Measurements from ENCODE around the gene CST6.

CST6 gene

DNA sequence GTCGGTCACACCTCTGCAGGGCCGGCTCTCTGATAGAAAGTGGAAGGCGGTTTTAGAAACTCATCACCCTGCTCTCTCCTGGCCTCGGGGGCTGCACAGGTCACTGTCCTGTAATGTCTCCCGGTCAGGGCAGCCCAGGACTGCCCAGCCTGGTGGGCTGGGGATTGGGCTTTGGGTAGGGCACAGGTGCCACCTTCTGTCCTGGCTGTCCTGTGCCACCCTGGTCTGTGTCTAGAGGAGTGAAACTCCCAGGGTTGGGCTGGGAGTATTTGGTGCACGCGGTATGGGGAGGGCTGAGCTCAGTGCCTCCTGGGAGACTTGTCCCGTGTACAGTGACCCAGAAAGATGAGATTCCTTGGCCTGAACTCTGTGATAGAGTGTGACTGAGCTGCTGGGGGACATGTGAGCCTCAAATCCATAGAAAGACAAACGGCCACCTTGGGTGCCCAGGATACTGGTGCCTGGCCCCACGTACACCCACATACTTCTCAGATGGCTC lies 32.5 kb upstream of the CST6 start:
- H3K27me3 Mint-ChIP-seq = no peaks in the 10 kb centered on the region
- H3K36me3 Mint-ChIP-seq (ENCODE audit: low read depth) = peaks cover 30% of the 10 kb centered on the region
- H3K27ac Mint-ChIP-seq = no peak overlapping the region

DNA sequence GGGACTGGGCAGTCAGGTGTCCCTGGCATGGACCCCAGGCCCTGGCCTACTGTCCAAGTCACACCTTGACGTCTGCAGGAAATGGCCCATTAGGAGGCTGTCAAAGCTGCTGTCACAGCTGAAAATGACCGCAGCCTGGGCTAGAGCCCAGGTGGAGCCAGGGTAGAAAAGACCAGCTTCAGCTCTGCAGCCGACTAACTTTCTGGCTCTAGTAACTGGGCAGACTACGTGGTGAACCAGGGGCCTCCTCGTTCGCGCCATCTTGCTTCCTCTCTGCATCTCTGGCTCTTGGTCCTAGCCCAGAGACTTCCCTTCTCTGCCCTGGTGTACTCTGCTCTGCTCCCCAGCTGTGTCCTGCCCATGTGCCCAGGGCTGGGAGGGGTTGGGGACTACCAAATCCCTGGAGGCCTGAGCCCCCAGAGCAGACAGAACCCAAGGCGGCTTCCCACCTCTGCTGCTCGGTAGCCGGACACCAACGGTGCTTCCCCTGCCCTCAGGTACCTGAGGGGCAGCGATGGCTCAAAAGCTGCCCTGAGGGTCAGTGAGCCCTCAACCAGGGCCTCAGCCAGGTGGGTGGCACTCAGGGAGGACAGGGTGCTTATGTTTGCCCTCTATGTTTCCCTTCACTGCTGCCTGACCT lies 30.6 kb upstream of the CST6 start:
- H3K27me3 Mint-ChIP-seq = no peaks in the 10 kb centered on the region
- H3K4me3 Mint-ChIP-seq = no peak overlapping the region
- no peaks in the 10 kb centered on the region for H3K9me3 Mint-ChIP-seq
- no peaks in the 10 kb centered on the region for H3K4me1 Mint-ChIP-seq (ENCODE audit: low read depth)
- no peak overlapping the region for H3K27ac Mint-ChIP-seq
- H3K36me3 Mint-ChIP-seq (ENCODE audit: low read depth) = peaks cover 23% of the 10 kb centered on the region

More for the DNA sequence above, 32.5 kb upstream of the CST6 start:
- Mint-ChIP-seq H3K4me3 (no peak overlapping the region), H3K4me1 (ENCODE audit: low read depth) (no peaks in the 10 kb centered on the region), H3K9me3 (no peaks in the 10 kb centered on the region)

DNA sequence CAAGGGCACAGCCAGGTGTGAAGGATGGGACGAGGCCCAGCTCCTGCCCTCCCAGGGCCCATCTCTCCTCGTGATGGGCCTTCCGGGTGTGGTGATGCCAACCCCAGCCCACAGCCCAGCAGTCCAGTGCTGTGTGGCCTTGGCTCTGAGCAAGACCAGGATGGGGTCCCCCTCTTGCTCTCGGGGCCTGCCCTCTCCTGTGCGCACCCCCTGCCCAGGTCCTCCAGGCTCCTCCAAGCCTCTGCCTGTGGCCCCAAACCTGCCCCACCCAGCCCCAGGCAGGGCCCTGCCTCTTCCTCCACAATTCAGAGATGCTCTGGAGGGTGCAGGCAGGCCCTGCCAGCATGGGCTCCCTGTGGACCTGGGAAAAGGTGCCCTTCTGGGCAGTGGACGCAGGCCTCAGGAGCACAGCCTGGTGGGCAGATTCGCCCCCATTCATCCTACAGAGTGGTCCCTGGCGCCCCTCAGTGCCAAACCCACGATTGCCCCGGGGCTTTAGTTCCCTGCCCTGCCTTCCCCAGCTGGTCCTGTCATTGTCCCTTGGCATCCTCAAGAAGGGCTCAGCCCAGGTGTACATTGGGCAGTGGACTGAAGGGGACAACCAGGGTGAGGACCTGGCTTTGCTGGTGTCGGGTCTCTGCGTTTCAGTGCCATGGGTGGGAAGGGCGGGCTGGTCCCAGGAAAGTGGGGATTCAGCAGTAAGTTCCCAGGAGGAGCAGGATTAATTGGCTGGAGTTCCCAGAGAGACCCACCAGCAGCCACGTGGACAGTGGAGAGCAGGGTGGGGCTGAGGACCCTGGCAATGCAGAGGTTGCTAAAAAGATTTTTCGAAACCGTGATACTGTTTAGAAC lies 29.6 kb upstream of the CST6 start:
- Mint-ChIP-seq H3K27me3 (no peaks in the 10 kb centered on the region), H3K4me3 (no peak overlapping the region), H3K9me3 (no peaks in the 10 kb centered on the region), H3K4me1 (ENCODE audit: low read depth) (no peaks in the 10 kb centered on the region), H3K27ac (no peak overlapping the region), H3K36me3 (ENCODE audit: low read depth) (peaks cover 13% of the 10 kb centered on the region)

DNA sequence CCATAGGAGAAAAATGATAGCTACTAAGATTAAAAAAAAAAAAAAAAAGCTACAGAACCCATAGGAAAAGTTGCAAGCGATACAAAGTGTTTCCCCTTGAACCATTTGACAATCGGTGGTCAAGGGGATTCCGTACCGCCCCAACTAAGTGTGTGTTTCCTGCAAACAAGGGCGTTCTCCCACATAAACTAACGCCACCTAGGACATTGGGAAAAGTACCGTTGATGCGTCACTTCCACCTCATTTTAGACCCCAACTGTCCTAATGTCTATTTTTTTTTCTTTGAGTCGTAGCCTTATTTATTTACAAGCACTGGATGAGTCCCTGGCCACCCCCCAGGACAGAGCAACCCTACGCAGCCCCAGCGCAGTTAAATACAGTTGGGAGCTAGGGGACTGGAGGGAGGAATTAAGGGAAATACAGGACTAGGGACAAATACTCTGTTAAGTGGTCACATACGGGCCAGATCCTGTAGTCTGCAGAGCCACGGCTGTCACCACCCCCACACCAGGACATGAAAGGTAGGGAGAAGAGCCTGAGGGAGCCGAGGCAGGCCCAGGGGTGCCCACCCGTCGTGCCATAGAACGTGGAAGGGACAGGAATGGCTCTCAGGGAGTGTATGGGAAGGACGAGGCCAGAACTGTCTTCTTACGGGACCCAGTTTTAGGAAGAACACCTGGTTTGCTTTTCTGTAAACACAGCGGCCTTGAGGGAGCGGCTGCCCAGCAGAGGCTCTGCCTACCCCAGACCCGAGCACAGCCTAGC lies 28.8 kb upstream of the CST6 start:
- Mint-ChIP-seq H3K4me1 (ENCODE audit: low read depth) (no peaks in the 10 kb centered on the region), H3K27me3 (no peaks in the 10 kb centered on the region), H3K36me3 (ENCODE audit: low read depth) (peaks cover 12% of the 10 kb centered on the region), H3K9me3 (no peaks in the 10 kb centered on the region), H3K27ac (no peak overlapping the region), H3K4me3 (no peak overlapping the region)

DNA sequence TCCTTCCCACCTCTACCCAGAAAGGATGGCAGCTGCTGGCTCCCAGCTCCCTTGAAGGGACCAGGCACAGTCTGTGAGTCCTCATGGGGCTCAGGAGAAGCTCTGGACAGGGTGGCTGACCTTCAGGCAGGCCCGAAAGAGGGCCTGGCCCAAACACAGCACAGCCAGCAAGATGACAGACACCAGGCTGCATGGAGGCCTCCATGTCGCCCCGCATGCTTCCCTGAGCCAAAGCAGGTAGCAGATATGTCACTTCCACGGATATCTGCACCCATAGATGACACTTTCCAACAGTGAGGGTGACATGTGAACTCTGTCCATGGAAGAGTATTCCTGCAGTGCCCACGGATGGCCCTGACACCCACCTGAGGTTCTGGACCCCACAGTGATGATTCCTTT lies 28.2 kb upstream of the CST6 start:
- H3K9me3 Mint-ChIP-seq = no peaks in the 10 kb centered on the region
- H3K27ac Mint-ChIP-seq = no peak overlapping the region
- H3K4me3 Mint-ChIP-seq = no peak overlapping the region
- H3K4me1 Mint-ChIP-seq (ENCODE audit: low read depth) = no peaks in the 10 kb centered on the region
- H3K27me3 Mint-ChIP-seq = no peaks in the 10 kb centered on the region
- H3K36me3 Mint-ChIP-seq (ENCODE audit: low read depth) = peaks cover 12% of the 10 kb centered on the region

DNA sequence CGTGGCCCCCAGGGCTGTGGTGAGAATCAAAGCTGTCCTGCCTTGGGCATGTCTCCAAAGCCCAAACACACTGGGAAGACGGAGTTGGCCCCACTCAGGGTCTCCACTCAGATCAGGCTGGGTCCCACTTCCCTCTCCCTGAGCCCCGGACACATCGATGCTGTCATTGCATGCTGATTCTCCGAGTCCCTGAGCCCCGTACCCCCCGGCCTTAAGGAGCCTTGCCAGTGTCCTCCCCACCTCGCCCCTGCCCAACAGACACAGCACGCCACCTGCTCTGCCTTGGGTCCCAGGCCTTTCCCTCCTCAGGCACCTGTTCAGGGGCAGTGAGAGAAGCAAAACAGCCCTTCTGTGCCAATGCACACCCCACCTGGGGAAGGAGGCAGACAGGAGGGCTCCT lies 24.5 kb upstream of the CST6 start:
- peaks cover 5% of the 10 kb centered on the region for H3K4me1 Mint-ChIP-seq (ENCODE audit: low read depth)
- no peaks in the 10 kb centered on the region for H3K9me3 Mint-ChIP-seq
- no peak overlapping the region for H3K4me3 Mint-ChIP-seq
- H3K27me3 Mint-ChIP-seq = no peaks in the 10 kb centered on the region
- H3K36me3 Mint-ChIP-seq (ENCODE audit: low read depth) = peaks cover 11% of the 10 kb centered on the region
- no peak overlapping the region for H3K27ac Mint-ChIP-seq

DNA sequence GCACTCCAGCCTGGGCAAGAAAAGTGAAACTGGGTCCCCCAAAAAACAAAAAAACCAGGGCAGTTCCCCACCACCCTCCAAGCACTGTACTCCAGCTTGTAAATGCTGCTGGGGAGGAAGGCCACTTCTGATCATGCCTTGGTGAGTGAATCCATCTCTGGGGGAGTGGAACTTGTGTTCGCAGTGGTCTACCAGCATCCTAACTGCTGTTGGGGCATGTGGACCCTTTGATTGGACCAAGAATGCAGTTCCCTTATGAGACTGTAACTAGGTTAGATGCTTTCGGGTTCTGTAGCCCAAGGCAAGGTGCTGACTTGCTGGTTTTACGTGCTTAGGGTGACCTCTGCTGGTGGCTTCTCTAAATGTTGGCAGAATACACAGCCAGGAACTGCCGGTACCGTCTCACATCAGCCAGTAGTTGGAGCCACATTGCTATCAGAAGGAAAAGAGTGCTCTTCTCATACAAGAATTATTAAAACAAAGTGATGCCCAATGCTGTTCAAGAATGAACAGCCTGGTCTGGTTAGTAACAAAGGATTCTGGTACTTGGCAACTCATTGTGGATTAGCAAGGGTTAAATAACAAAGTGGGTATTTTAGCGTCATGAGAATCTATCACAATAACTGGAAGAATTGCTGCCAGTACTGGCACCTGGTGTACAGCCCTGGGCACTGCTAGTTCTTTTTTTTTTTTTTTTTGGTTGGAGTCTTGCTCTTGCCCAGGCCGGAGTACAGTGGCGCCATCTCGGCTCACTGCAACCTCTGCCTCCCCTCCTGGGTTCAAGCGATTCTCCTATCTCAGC lies 22.8 kb upstream of the CST6 start:
- Mint-ChIP-seq H3K27ac (peak overlapping the region; percentile 58), H3K4me1 (ENCODE audit: low read depth) (peaks cover 5% of the 10 kb centered on the region), H3K4me3 (no peak overlapping the region), H3K36me3 (ENCODE audit: low read depth) (peaks cover 11% of the 10 kb centered on the region), H3K27me3 (no peaks in the 10 kb centered on the region), H3K9me3 (no peaks in the 10 kb centered on the region)

DNA sequence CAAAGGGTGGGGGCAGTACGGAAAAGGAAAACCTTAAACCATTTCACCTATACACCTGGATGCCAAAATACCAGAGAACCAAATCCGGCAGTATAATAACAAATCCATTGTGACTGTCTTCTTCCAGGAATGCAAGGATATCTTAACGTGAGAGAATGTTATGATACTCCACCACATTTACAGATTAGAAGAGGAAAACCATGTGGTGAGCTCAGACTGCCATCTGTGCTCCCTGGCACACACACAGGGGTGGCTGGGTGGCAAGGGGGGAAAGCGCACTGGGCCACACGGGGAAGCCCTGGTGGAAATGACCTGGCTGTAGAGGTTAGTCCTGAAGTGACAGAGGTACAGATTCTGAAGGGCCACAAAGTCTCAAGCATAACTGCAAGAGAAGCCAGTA lies 19.8 kb upstream of the CST6 start:
- peaks cover 26% of the 10 kb centered on the region for H3K36me3 Mint-ChIP-seq (ENCODE audit: low read depth)
- H3K9me3 Mint-ChIP-seq = no peaks in the 10 kb centered on the region
- no peak overlapping the region for H3K4me3 Mint-ChIP-seq
- no peak overlapping the region for H3K27ac Mint-ChIP-seq
- H3K27me3 Mint-ChIP-seq = no peaks in the 10 kb centered on the region
- peaks cover 5% of the 10 kb centered on the region for H3K4me1 Mint-ChIP-seq (ENCODE audit: low read depth)

DNA sequence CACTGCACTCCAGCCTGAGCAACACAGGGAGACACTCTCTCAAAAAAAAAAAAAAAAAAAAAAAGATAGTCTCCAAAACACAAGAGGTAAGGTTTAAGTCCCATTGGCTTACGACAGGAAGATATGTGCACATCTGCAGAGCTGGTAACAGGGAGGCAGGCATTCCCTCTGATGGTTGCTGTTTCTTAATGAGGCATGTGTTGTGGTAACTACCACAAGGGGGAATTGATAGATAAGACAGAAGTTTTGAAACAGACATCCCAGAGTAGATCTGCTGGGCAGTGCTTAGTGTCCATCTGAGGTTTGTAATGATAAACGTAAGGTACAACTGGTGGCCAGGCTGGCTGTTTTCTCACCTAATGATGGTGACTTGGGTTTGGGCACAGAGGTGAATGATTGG lies 14.5 kb upstream of the CST6 start:
- Mint-ChIP-seq H3K4me1 (ENCODE audit: low read depth) (peaks cover 22% of the 10 kb centered on the region), H3K4me3 (no peak overlapping the region), H3K36me3 (ENCODE audit: low read depth) (peaks cover 57% of the 10 kb centered on the region), H3K9me3 (no peaks in the 10 kb centered on the region), H3K27me3 (no peaks in the 10 kb centered on the region), H3K27ac (no peak overlapping the region)

DNA sequence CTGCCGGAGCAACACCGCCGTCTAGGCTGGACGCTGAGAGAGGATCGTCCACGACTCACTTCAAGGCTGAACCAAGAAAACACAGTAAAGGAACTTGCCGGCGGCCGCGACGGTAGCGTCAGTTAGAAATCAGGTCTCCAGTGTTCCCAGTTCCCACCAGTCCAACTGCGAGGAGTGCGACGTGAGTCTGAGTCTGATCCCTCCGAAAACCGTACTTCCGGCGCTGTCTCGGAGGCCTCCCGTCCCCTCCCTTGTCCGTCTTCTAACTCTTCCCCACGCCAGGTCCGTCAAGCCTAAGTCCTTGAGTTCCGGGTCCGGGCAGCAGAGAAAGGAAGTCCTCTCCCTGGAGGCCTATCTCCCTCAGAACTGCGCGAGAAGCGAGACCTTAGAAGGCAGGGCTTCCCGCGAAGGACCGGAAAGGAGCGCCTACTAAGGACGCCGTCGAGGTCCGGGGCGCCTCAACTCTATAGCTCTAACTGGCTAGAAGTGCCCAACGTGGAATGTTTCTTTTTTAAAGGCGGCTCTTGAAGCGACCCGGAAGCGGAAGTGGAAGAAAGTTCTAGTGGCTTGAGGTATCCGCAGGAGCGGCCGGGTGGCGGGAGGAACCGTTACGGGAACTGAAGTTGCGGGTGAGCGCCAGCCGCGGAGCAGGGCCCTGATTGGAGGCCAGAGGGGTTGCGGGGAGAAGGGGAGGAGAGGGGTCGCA lies 9.7 kb upstream of the CST6 start, which contains the start of the genes BANF1 and EIF1AD:
TSS of gene BANF1 (plus strand) at position 562 of the 706 bp plus-strand sequence. CDS start 748 bp downstream, outside the sequence.
TSS of gene EIF1AD (minus strand) at position 216 of the 706 bp plus-strand sequence. CDS start 1,768 bp downstream, outside the sequence.
- Mint-ChIP-seq H3K4me1 (ENCODE audit: low read depth) (peaks cover 46% of the 10 kb centered on the region), H3K27me3 (no peaks in the 10 kb centered on the region), H3K27ac (peak within 1 kb of the TSS; percentile 99), H3K4me3 (peak within 1 kb of the TSS; percentile 100), H3K9me3 (no peaks in the 10 kb centered on the region), H3K36me3 (ENCODE audit: low read depth) (peaks cover 70% of the 10 kb centered on the region)

DNA sequence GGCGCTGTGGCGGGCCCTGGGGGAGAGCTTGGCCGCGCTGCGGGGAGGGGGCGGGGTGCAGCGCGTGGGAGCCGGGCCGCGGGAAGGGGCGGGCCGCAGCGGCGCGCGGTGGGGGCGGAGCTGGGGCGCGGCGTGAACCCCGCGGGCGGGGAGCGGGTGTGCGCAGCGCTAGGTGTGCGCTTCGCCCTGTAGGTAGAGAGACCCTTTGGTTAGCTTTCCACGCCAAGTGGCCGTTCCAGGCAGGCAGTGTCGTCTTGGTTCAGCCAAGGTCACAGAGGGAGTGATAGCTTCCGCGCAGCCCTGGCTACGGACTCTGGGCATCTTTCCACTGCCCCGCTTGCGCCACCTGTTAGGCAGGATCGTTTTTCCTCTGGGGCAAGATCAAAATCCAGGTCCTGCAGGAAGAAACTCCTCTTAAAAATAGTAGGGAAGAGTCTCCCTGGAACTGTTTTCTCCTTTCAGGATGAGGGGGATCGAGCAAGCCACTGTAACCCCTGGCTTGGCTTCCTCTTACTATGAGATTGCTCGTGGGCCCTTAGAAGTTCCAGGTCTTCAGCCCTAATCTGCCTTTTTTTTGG lies 9.1 kb upstream of the CST6 start:
- H3K4me3 Mint-ChIP-seq = peak overlapping the region; percentile 100
- H3K4me1 Mint-ChIP-seq (ENCODE audit: low read depth) = peaks cover 46% of the 10 kb centered on the region
- H3K9me3 Mint-ChIP-seq = no peaks in the 10 kb centered on the region
- H3K27ac Mint-ChIP-seq = peak overlapping the region; percentile 99
- H3K27me3 Mint-ChIP-seq = no peaks in the 10 kb centered on the region
- H3K36me3 Mint-ChIP-seq (ENCODE audit: low read depth) = peaks cover 63% of the 10 kb centered on the region

DNA sequence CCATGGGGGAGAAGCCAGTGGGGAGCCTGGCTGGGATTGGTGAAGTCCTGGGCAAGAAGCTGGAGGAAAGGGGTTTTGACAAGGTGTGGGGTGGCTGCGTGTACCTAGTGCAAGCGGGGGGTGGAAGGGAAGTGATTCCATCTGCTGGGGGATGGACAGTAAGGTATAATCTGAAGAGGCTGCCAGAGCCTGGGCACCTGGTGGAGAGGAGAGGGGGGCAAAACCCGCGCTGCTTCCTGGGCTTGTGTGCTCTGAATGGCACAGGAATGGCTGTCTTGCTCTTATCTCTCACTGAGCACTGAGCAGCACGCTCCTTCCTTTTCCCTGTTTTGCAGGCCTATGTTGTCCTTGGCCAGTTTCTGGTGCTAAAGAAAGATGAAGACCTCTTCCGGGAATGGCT lies 8.5 kb upstream of the CST6 start:
- Mint-ChIP-seq H3K27ac (peak overlapping the region; percentile 89), H3K27me3 (no peaks in the 10 kb centered on the region), H3K4me3 (peak overlapping the region; percentile 100), H3K9me3 (no peaks in the 10 kb centered on the region), H3K4me1 (ENCODE audit: low read depth) (peaks cover 46% of the 10 kb centered on the region), H3K36me3 (ENCODE audit: low read depth) (peaks cover 60% of the 10 kb centered on the region)

DNA sequence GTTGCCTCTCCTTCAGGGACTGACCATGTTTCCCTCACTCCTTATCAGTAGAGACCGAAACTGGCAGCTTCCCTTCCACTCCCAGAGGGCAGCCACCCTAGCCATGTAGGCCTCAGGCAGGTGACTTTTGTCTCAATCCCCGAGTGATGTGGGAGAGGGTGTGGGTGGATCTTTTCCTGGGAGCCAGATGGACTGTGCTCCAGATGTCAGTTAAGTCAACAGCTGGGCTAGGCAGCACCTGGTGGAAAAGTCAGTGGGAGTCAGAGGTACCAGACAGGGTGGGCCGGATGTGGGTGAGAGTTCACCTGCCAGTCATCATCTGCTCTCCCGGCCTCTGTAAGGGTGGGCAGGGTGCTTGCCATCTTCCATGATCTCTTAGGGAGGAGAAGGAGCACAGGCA lies 7.6 kb upstream of the CST6 start:
- Mint-ChIP-seq H3K4me3 (peak overlapping the region; percentile 59), H3K27ac (no peak overlapping the region), H3K36me3 (ENCODE audit: low read depth) (peaks cover 52% of the 10 kb centered on the region), H3K4me1 (ENCODE audit: low read depth) (peaks cover 44% of the 10 kb centered on the region), H3K27me3 (no peaks in the 10 kb centered on the region), H3K9me3 (no peaks in the 10 kb centered on the region)

All from stimulated activated naive CD8-positive, alpha-beta T cell treated with anti-CD3 and anti-CD28 coated beads, Interleukin-15, Interleukin-2, amounts not matched to agents 100 ng/mL and 50 ng/mL, for 24 hours (primary cell).